Endothelial cell of umbilical vein (primary cell): ENCODE measurements around the gene UTS2B. TPM values are rescaled to one million over a fixed set of nuclear protein-coding genes. Genes with fewer than 3 reads are reported as not detected.

Source experiments
- BruUV-seq: library from RNA; stranded (reverse); fragments of 400-500 nt; replicated peaks from 2 replicates; lab custom pipeline; 2021; lab: Mats Ljungman, UMichigan
- CTCF ChIA-PET: fragments of 300-600, 350-600 bp; sonication (Branson Sonifier 250); formaldehyde crosslinking; loops from one replicate; lab custom pipeline; 2021; ENCODE audit warnings: antibody characterized with exemption, inconsistent platforms; lab: Charles Lee
- POLR2A ChIA-PET: fragments of 300-600, 350-600 bp; sonication (Branson Sonifier 250); formaldehyde crosslinking; loops from one replicate; lab custom pipeline; 2021; ENCODE audit warnings: antibody characterized with exemption, inconsistent platforms; lab: Charles Lee
- DNase-seq: peaks from one replicate; pipeline ENCODE4 v3.0.0-alpha.2; 2011; ENCODE audit warnings: low read depth, low spot score
- FAIRE-seq: peaks from 2 replicates; lab custom pipeline; 2011; peaks lifted over from hg19 to GRCh38; lab: Jason Lieb, UNC
- H2AFZ ChIP-seq: 2 replicates; pipeline ENCODE4 v1.6.0; 2012; ENCODE audit warnings: low read depth, low read length, control low read depth, inconsistent platforms
- H3K27ac ChIP-seq: 2 replicates; pipeline ENCODE4 v1.5.1; 2011; ENCODE audit warnings: low read depth, mild to moderate bottlenecking, control low read depth, low read length, moderate library complexity; ENCODE audit not compliant: insufficient read depth
- H3K27me3 ChIP-seq, 2 experiments: 2 replicates each; pipeline versions ENCODE4 v1.6.0 to v1.6.1; 2011; ENCODE audit warnings: low read length in 2 of 2, mixed read lengths in 1 of 2; ENCODE audit not compliant: control insufficient read depth in 2 of 2, insufficient read depth in 2 of 2
- H3K36me3 ChIP-seq, 2 experiments: 2 replicates in 1 of 2; 3 replicates in 1 of 2; pipeline ENCODE4 v1.5.1; 2011; ENCODE audit warnings: low read length in 2 of 2, mild to moderate bottlenecking in 1 of 2, moderate library complexity in 1 of 2; ENCODE audit not compliant: control insufficient read depth in 2 of 2, insufficient read depth in 2 of 2; ENCODE audit errors: extremely low read depth in 1 of 2
- H3K4me1 ChIP-seq: 3 replicates; pipeline ENCODE4 v1.5.1; 2011; ENCODE audit warnings: mild to moderate bottlenecking, low read length; ENCODE audit not compliant: control insufficient read depth, insufficient read depth; ENCODE audit errors: extremely low read depth
- H3K4me2 ChIP-seq: 2 replicates; pipeline ENCODE4 v1.6.1; 2011; ENCODE audit warnings: low read length, control low read depth, mixed read lengths; ENCODE audit not compliant: insufficient read depth
- H3K4me3 ChIP-seq, 3 experiments: fragments of 200-600 bp in 1 of 3; sonication (generic), shearing (Covaris generic) in 1 of 3; replicated peaks in 1 of 3; 2 replicates each; pipeline ENCODE4 v1.5.1; 2011 to 2016; ENCODE audit warnings: control low read depth in 3 of 3, low read length in 3 of 3, mild to moderate bottlenecking in 2 of 3, inconsistent platforms in 1 of 3, low read depth in 1 of 3, moderate library complexity in 1 of 3; ENCODE audit not compliant: insufficient read depth in 1 of 3
- H3K79me2 ChIP-seq: 2 replicates; pipeline ENCODE4 v1.6.0; 2012; ENCODE audit warnings: low read length, inconsistent platforms; ENCODE audit not compliant: control insufficient read depth, insufficient read depth
- H3K9ac ChIP-seq: replicated peaks from 2 replicates; pipeline ENCODE3; 2011; ENCODE audit warnings: low read length, control low read depth; ENCODE audit not compliant: insufficient read depth; ENCODE audit errors: extremely low read depth
- H3K9me1 ChIP-seq: replicated peaks from 3 replicates; pipeline ENCODE4 v1.6.0; 2011; ENCODE audit warnings: mild to moderate bottlenecking, low read length; ENCODE audit not compliant: control insufficient read depth, insufficient read depth; ENCODE audit errors: extremely low read depth
- H3K9me3 ChIP-seq: replicated peaks from 2 replicates; pipeline ENCODE4 v1.5.1; 2012; ENCODE audit warnings: low read length, inconsistent platforms; ENCODE audit not compliant: control insufficient read depth, insufficient read depth
- H4K20me1 ChIP-seq: replicated peaks from 2 replicates; pipeline ENCODE3; 2011; ENCODE audit warnings: mild to moderate bottlenecking, low read length; ENCODE audit not compliant: control insufficient read depth, insufficient read depth; ENCODE audit errors: extremely low read depth
- CTCF ChIP-seq, 2 donors: IDR thresholded peaks; 1 replicate in 1 of 2; 2 replicates in 1 of 2; pipeline ENCODE4 v1.5.1; 2011; ENCODE audit warnings: low read length in 2 of 2, mild to moderate bottlenecking in 2 of 2, moderate library complexity in 2 of 2, control low read depth in 1 of 2, inconsistent platforms in 1 of 2, low read depth in 1 of 2; ENCODE audit not compliant: insufficient read depth in 1 of 2; ENCODE audit errors: extremely low read depth in 1 of 2
- EZH2 ChIP-seq: IDR thresholded peaks from 2 replicates; pipeline ENCODE4 v1.6.1; 2012; ENCODE audit warnings: borderline replicate concordance, low read depth, mild to moderate bottlenecking, moderate library complexity, low read length, inconsistent platforms; ENCODE audit not compliant: severe bottlenecking
- FOS ChIP-seq: IDR thresholded peaks from 2 replicates; pipeline ENCODE4 v1.6.1; 2011; ENCODE audit warnings: mild to moderate bottlenecking, low read length, moderate library complexity, borderline replicate concordance; ENCODE audit not compliant: insufficient read depth
- GATA2 ChIP-seq: IDR thresholded peaks from 2 replicates; pipeline ENCODE4 v1.7.0; 2011; ENCODE audit warnings: low read depth, mild to moderate bottlenecking, moderate library complexity, mixed read lengths, low read length; ENCODE audit not compliant: insufficient read length, insufficient read depth
- JUN ChIP-seq: IDR thresholded peaks from 2 replicates; pipeline ENCODE4 v1.6.1; 2011; ENCODE audit warnings: borderline replicate concordance, low read depth; ENCODE audit not compliant: insufficient read length, insufficient read depth
- MAX ChIP-seq: IDR thresholded peaks from 2 replicates; pipeline ENCODE4 v1.6.1; 2011; ENCODE audit not compliant: insufficient read depth, insufficient read length
- MYC ChIP-seq: IDR thresholded peaks from one replicate; pipeline ENCODE4 v1.6.1; 2011; ENCODE audit warnings: mild to moderate bottlenecking, low read depth, low read length
- POLR2A ChIP-seq: IDR thresholded peaks from 2 replicates; pipeline ENCODE4 v1.6.1; 2012; ENCODE audit warnings: low read depth, mild to moderate bottlenecking, control low read depth, low read length
- POLR2AphosphoS5 ChIP-seq: IDR thresholded peaks from 2 replicates; pipeline ENCODE4 v1.6.1; 2012; ENCODE audit warnings: low read depth, mild to moderate bottlenecking, control low read depth, low read length, moderate library complexity; ENCODE audit not compliant: insufficient read depth
- dilution Hi-C: fragments of 300-500 bp; cut with MboI; formaldehyde crosslinking; loops from one replicate; pipeline ENCODE4 v1.15.0; 2019; ENCODE audit warnings: low sequenced_read_pairs; ENCODE audit not compliant: extremely low pct_ligation_motif_present
- intact Hi-C: fragments of 100-400 bp; cut with micrococcal nuclease; formaldehyde crosslinking; loops from one replicate; pipeline ENCODE4 v1.10.0; 2022
- polyA plus RNA-seq, 4 experiments: library from polyadenylated mRNA; depleted of rRNA in 3 of 4; stranded (reverse) in 3 of 4; unstranded in 1 of 4; fragments of >200 nt; gene quantifications; 2 replicates each; pipeline versions ENCODE4 v1.2.1 to v1.2.3, GENCODE V29; 2011 to 2012; ENCODE audit warnings: missing spikeins in 1 of 4
- total RNA-seq: library from RNA; stranded (reverse); gene quantifications from 2 replicates; pipeline ENCODE4 v1.2.3, GENCODE V29; 2021

UTS2B gene
- total and polyA plus RNA-seq, 2 donors (not counting 3 experiments of a cell fraction or from before 2014, with no cell fraction given), result 0.21 to 1.1 TPM

GRCh38 chr3:191259486-191259885 lies 70.8 kb downstream of the UTS2B start:
- DNase-seq (no peak), FAIRE-seq (no peak)
- Histone ChIP-seq H3K4me2 (no peak overlapping the region), H3K9me1 (no peaks in the 10 kb centered on the region), H3K79me2 (no peaks in the 10 kb centered on the region), H3K27ac (no peak overlapping the region), H3K4me1 (no peaks in the 10 kb centered on the region), H3K9ac (no peak overlapping the region), H2AFZ (no peak overlapping the region), H3K27me3 (no peaks in the 10 kb centered on the region), H4K20me1 (no peaks in the 10 kb centered on the region), H3K9me3 (no peaks in the 10 kb centered on the region), H3K36me3 (no peaks in the 10 kb centered on the region), H3K4me3 (no peak overlapping the region)
- no TSS peak for BruUV-seq
- dilution Hi-C loops (no loop called here), intact Hi-C loops (no loop called here)
- POLR2A ChIA-PET, result no interaction called here
- CTCF ChIA-PET, result interaction anchor here (1.2 kb wide), 1 partner anchor 16 kb away, joined by 3 read pairs; no protein-coding TSS in a partner anchor
- TF ChIP-seq POLR2AphosphoS5, result no peak
- no peak for TF ChIP-seq EZH2

- CTCF ChIA-PET, result interaction anchor here (1.4 kb wide), 1 partner anchor 13 kb away, joined by 5 read pairs; no protein-coding TSS in a partner anchor
- dilution Hi-C loops, result no loop called here
Measured at GRCh38 chr3:191257286-191257685, 73.0 kb downstream of the UTS2B start.

More at GRCh38 chr3:191257286-191257685, 73.0 kb downstream of the UTS2B start:
- Histone ChIP-seq H3K4me1 (no peaks in the 10 kb centered on the region), H3K36me3 (no peaks in the 10 kb centered on the region), H3K9me1 (no peaks in the 10 kb centered on the region), H4K20me1 (no peaks in the 10 kb centered on the region), H3K4me3 (no peak overlapping the region), H3K27me3 (no peaks in the 10 kb centered on the region), H3K27ac (no peak overlapping the region), H3K9me3 (no peaks in the 10 kb centered on the region), H2AFZ (no peak overlapping the region), H3K9ac (no peak overlapping the region), H3K79me2 (no peaks in the 10 kb centered on the region), H3K4me2 (no peak overlapping the region)
- intact Hi-C loops, result no loop called here
- no TSS peak for BruUV-seq
- no peak for TF ChIP-seq GATA2
- no peak for TF ChIP-seq JUN
- TF ChIP-seq MAX, result no peak
- no peak for TF ChIP-seq CTCF (IDR thresholded peaks at IDR 0.05; ENCODE audit: extremely low read depth in 1 of 2, insufficient read depth in 1 of 2, low read depth in 1 of 2, low read length in 2 of 2)
- TF ChIP-seq EZH2, result no peak
- TF ChIP-seq POLR2AphosphoS5, result no peak
- no peak for TF ChIP-seq FOS
- TF ChIP-seq MYC, result no peak
- no peak for TF ChIP-seq POLR2A
- FAIRE-seq (no peak), DNase-seq (no peak)
- POLR2A ChIA-PET, result no interaction called here
